ENCODE data around the gene RFPL3.

- TF ChIP-seq CTCF (IDR thresholded peaks at IDR 0.05; ENCODE audit: low read depth, low read length): no peak
- TF ChIP-seq POLR2A (IDR thresholded peaks at IDR 0.05; ENCODE audit: extremely low read depth, insufficient read length): no peak
- no peak for TF ChIP-seq MAX (IDR thresholded peaks at IDR 0.05; ENCODE audit: low read depth, low read length)
Observed at GRCh38 chr22:32338757-32339156, 18.9 kb upstream of the RFPL3 start.
